HG03097 (cell line): ENCODE results near the gene RGPD8.
"Not testable (repeated sequence)": the region's sequence is repeated elsewhere in the genome, so short reads cannot be mapped to it uniquely, and the experiment has no call there.

Source experiments
- ATAC-seq: cut with Tn5 transposase; IDR thresholded peaks from one replicate; pipeline ENCODE4 v1.9.1; 2021; ENCODE audit not compliant: unreplicated experiment, low FRiP score

Gene RGPD8

GRCh38 chr2:112435716-112436431 lies 2.4 kb upstream of the RGPD8 start:
- not testable (repeated sequence) for ATAC-seq

- not testable (repeated sequence) for ATAC-seq
Observed at GRCh38 chr2:112434890-112435715, 1.7 kb upstream of the RGPD8 start.

GRCh38 chr2:112433932-112434730 lies 686 bp upstream of the RGPD8 start:
- no peak for ATAC-seq

DNA sequence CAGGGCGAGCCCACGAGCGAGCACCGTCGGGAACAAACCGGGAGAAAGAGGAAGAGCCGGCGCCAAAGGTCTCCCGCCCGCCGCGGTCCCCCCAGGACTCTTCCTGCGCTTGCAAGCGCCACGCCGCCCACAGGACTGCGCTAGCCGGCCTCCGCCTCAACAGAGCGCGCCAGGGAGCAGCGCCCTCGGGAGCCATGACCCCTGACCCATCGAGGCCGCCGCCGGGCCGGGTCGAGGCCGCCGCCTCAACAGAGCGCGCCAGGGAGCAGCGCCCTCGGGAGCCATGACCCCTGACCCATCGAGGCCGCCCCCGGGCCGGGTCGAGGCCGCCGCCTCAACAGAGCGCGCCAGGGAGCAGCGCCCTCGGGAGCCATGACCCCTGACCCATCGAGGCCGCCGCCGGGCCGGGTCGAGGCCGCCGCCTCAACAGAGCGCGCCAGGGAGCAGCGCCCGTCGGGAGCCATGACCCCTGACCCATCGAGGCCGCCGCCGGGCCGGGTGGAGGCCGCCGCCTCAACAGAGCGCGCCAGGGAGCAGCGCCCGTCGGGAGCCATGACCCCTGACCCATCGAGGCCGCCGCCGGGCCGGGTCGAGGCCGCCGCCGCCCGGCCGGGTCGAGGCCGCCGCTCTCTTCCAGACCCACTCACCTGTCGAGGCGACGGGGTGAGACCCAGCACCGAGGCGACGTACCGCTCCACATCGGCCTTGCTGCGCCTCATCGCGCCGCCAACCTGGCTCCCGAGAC lies 538 bp downstream of the RGPD8 start:
- ATAC-seq: not testable (repeated sequence)

DNA sequence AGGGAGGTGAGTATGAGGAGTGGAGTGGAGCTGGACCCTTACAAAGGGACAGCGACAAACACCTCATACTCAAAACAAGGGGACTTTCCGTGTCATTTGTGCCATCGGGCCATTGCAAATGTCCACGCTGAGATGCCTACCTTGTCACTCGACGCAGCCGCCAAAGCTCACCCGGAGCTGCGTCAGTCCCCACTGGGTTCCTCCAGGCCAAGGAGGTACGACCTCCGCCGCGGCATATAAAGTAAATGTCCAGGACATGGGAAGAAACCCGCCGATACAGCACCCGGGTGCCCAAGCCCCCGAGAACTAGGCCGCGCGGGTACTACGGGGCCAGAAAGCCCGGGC lies 1.1 kb downstream of the RGPD8 start:
- ATAC-seq: not testable (repeated sequence)

- not testable (repeated sequence) for ATAC-seq
Observed at GRCh38 chr2:112431587-112432295, 1.7 kb downstream of the RGPD8 start.

- ATAC-seq: not testable (repeated sequence)
Observed at GRCh38 chr2:112424553-112424952, 8.9 kb downstream of the RGPD8 start.

- ATAC-seq: not testable (repeated sequence)
Observed at GRCh38 chr2:112416860-112417259, 16.6 kb downstream of the RGPD8 start.

GRCh38 chr2:112360055-112360454 lies 73.4 kb downstream of the RGPD8 start:
- not testable (repeated sequence) for ATAC-seq

DNA sequence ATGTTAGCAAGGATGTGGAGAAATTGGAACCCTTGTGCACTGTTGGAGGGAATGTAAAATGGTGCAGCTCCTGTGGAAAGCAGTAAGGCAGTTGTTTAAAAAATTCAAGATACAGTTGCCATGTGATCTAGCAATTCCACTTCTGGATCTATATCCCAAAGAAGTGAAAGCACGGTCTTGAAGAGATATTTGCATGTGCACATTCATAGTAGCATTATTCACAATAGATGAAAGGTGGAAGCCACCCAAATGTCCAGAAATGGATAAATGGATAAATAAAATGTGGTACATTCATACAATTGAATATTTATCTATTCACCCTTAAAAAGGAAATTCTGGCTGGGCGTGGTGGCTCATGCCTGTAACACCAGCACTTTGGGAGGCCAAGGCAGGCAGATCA lies 79.1 kb downstream of the RGPD8 start:
- ATAC-seq: not testable (repeated sequence)

- not testable (repeated sequence) for ATAC-seq
Observed at GRCh38 chr2:112352809-112353603, 80.4 kb downstream of the RGPD8 start.

- not testable (repeated sequence) for ATAC-seq
Observed at GRCh38 chr2:112352292-112352691, 81.2 kb downstream of the RGPD8 start.

DNA sequence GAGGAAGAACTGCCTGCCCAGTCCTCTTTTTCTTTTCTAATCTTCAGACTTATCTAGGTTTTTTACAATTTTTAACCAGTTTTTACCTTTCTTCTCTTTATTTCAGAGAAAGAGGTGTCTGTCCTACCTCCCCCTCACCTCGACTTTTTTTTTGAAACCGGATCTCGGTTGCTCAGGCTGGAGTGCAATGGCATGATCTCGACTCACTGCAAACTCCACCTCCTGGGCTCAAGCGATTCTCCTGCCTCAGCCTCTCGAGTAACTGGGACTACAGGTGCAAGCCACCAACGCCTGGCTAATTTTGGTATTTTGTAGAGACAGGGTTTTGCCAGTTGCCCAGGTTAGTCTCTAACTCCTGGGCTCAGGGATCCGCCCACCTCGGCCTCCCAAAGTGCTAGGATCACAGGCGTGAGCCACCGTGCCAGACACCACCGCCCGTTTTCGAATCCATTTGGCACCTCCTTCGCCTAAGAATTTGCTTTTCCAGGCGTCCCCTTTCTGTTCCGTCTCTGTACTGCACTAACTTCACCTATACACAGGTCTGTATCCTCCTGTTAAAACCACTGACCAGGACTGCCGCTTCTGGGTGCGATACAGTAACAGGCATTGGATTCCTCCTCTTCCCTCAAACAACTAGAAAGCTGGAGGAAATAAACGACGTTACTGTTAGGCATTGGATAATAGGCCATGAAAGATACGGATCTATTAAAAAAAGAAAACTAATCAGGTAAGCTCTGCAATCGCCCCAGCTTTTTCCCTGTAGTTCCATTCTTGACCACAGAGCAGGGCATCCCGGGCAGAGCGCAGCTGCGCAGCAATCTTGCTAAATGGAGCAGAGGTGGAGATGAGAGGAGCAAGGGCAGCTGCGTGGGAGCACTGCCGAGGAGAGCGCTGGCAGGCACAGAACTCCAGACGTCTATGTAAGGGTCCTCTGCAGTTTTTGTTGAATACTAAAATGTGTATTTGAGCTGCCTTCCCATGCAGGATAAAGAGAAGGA lies 88.1 kb downstream of the RGPD8 start:
- no peak for ATAC-seq

GRCh38 chr2:112343827-112344585 lies 89.4 kb downstream of the RGPD8 start:
- ATAC-seq: no peak

GRCh38 chr2:112342067-112342550 lies 91.3 kb downstream of the RGPD8 start:
- ATAC-seq: no peak

- no peak for ATAC-seq
Observed at GRCh38 chr2:112340475-112341267, 92.8 kb downstream of the RGPD8 start.
